Thyroid gland (tissue), 4 donors: ENCODE results near the gene TBC1D22B.

ENCODE experiments used
- CTCF ChIP-seq, 6 experiments: fragments of 200-600 bp in 3 of 6; fragments of 450-650 bp in 3 of 6; sonication (generic) in 3 of 6; IDR thresholded peaks; one replicate each; pipeline ENCODE4 v1.5.1; 2016 to 2019; ENCODE audit warnings: antibody characterized with exemption in 6 of 6, mild to moderate bottlenecking in 2 of 6, inconsistent platforms in 1 of 6, moderate library complexity in 1 of 6
- POLR2A ChIP-seq, 2 donors: fragments of 450-650 bp; IDR thresholded peaks; one replicate each; pipeline ENCODE4 v1.6.1; 2017; ENCODE audit warnings: antibody characterized with exemption in 2 of 2, mild to moderate bottlenecking in 2 of 2, moderate library complexity in 1 of 2

GRCh38 chr6:37331047-37331446 is 73.5 kb downstream of the TBC1D22B start:
- TF ChIP-seq CTCF (IDR thresholded peaks at IDR 0.05) (no peak), POLR2A (IDR thresholded peaks at IDR 0.05) (no peak)
